HEK293 (cell line): ENCODE results near the gene MEX3C.

Source experiments
- CTCF ChIA-PET: fragments of 350-600 bp; formaldehyde crosslinking; extraction: SDS; loops from one replicate; lab custom pipeline; 2021; ENCODE audit warnings: antibody characterized with exemption; lab: Yijun Ruan, JAX
- POLR2A ChIA-PET: fragments of 300-600 bp; formaldehyde crosslinking; extraction: SDS; loops from one replicate; lab custom pipeline; 2020; ENCODE audit warnings: antibody characterized with exemption, inconsistent platforms; lab: Yijun Ruan, JAX
- H3K27ac ChIP-seq: fragments of 200-500 bp; sonication (Bioruptor generic); 2 replicates; pipeline ENCODE4 v1.5.1; 2014; ENCODE audit warnings: low read depth, low read length, control low read depth, inconsistent platforms; ENCODE audit errors: extremely low read depth
- H3K36me3 ChIP-seq, 2 experiments: fragments of 200-500 bp in 1 of 2; sonication (Bioruptor generic) in 1 of 2; 1 replicate in 1 of 2; 2 replicates in 1 of 2; pipeline ENCODE4 v1.5.1; 2014 to 2017; ENCODE audit warnings: inconsistent platforms in 2 of 2, low read length in 2 of 2; ENCODE audit not compliant: control insufficient read depth in 2 of 2, insufficient read depth in 1 of 2
- H3K4me1 ChIP-seq: fragments of 200-500 bp; sonication (Bioruptor generic); 2 replicates; pipeline ENCODE4 v1.5.1; 2014; ENCODE audit warnings: mild to moderate bottlenecking, low read length, inconsistent platforms; ENCODE audit not compliant: control insufficient read depth, insufficient read depth
- H3K4me3 ChIP-seq: 2 replicates; pipeline ENCODE4 v1.5.1; 2011; ENCODE audit warnings: low read depth, mild to moderate bottlenecking, control low read depth, low read length, moderate library complexity
- H3K9me3 ChIP-seq: fragments of 200-500 bp; sonication (Bioruptor generic); 2 replicates; pipeline ENCODE4 v1.5.1; 2014; ENCODE audit warnings: low read depth, low read length, inconsistent platforms; ENCODE audit not compliant: control insufficient read depth, insufficient read depth
- EGR2 ChIP-seq: fragments of 450-650 bp; formaldehyde crosslinking; IDR thresholded peaks from 2 replicates; pipeline ENCODE4 v1.5.1; 2016; ENCODE audit warnings: low read depth, missing biosample characterization, missing genetic modification characterization
- ZFHX2 ChIP-seq: fragments of 450-650 bp; formaldehyde crosslinking; conservative IDR thresholded peaks from 2 replicates; pipeline ENCODE4 v1.5.1; 2016; ENCODE audit warnings: missing biosample characterization, missing genetic modification characterization
- ZNF202 ChIP-seq: fragments of 450-650 bp; formaldehyde crosslinking; IDR thresholded peaks from 2 replicates; pipeline ENCODE4 v1.5.1; 2016; ENCODE audit warnings: missing biosample characterization, missing genetic modification characterization, borderline replicate concordance
- ZNF266 ChIP-seq: fragments of 450-650 bp; formaldehyde crosslinking; IDR thresholded peaks from 2 replicates; pipeline ENCODE4 v1.5.1; 2016; ENCODE audit warnings: missing biosample characterization, missing genetic modification characterization, low read depth
- ZNF530 ChIP-seq: fragments of 450-650 bp; formaldehyde crosslinking; IDR thresholded peaks from 2 replicates; pipeline ENCODE4 v1.5.1; 2016; ENCODE audit warnings: low read depth, missing biosample characterization, missing genetic modification characterization
- ZNF548 ChIP-seq: fragments of 450-650 bp; formaldehyde crosslinking; IDR thresholded peaks from 2 replicates; pipeline ENCODE4 v1.5.1; 2016; ENCODE audit warnings: missing biosample characterization, missing genetic modification characterization
- ZNF624 ChIP-seq: fragments of 450-650 bp; formaldehyde crosslinking; IDR thresholded peaks from 2 replicates; pipeline ENCODE4 v1.5.1; 2017; ENCODE audit warnings: missing biosample characterization, missing genetic modification characterization
- ZNF777 ChIP-seq: fragments of 450-650 bp; formaldehyde crosslinking; IDR thresholded peaks from 2 replicates; pipeline ENCODE4 v1.5.1; 2017; ENCODE audit warnings: missing biosample characterization, missing genetic modification characterization, borderline replicate concordance
- ZNF830 ChIP-seq: fragments of 450-650 bp; IDR thresholded peaks from 2 replicates; pipeline ENCODE4 v1.5.0; 2018; ENCODE audit warnings: missing biosample characterization, missing genetic modification characterization, low read depth, mild to moderate bottlenecking, moderate library complexity
- ZSCAN30 ChIP-seq: fragments of 450-650 bp; IDR thresholded peaks from 2 replicates; pipeline ENCODE4 v1.5.1; 2018; ENCODE audit warnings: missing biosample characterization, mild to moderate bottlenecking, missing genetic modification characterization, moderate library complexity
- TF ChIP-seq, protein P1 (sequence below): fragments of 450-650 bp; formaldehyde crosslinking; IDR thresholded peaks from 2 replicates; pipeline ENCODE4 v1.5.1; 2016; ENCODE audit warnings: missing biosample characterization, missing genetic modification characterization
- TF ChIP-seq, protein P2 (sequence below): fragments of 450-650 bp; formaldehyde crosslinking; IDR thresholded peaks from 2 replicates; pipeline ENCODE4 v1.5.1; 2016; ENCODE audit warnings: missing biosample characterization, missing genetic modification characterization
- TF ChIP-seq, protein P3 (sequence below): fragments of 450-650 bp; formaldehyde crosslinking; IDR thresholded peaks from 2 replicates; pipeline ENCODE4 v1.5.1; 2016; ENCODE audit warnings: missing biosample characterization, missing genetic modification characterization
- TF ChIP-seq, protein P4 (sequence below): fragments of 450-650 bp; formaldehyde crosslinking; IDR thresholded peaks from 2 replicates; pipeline ENCODE4 v1.5.1; 2016; ENCODE audit warnings: missing biosample characterization, missing genetic modification characterization

MEX3C gene

DNA sequence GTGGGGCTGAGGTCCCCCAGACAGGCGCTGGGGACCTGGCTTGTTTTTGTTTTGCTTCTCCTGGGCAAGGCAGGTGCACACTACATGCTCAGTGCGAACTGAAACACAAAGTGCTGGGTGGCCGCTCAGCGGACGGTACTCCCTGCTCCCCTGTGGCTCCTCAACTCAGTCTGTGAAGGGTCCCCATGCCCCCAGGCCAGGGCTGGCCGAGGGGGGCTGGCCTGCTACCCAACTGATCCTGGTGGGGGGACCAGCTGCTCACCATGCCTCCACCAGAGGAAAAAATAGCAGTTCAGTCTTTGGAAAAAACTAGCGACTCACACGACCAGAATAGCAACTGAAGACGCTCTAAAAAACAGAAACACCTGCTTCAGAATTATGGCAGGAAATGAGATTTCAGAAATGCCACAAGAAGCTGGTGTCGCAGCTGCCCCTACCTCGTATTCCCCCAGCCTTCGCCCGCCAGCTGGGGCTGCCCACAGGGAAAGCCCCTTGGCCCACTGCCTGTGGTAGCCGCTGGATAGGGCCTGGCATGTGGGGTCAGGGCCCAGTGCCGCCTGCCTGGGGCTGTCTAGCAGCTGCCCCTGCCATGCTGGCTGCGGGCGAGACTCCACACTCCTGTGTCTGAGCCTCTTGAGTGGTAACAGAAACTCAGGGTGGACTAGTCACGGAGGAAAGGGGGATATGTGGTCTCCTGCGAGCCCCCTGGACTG is 43.7 kb downstream of the MEX3C start:
- no peaks in the 10 kb centered on the region for H3K9me3 ChIP-seq
- CTCF ChIA-PET = no interaction called here
- no peak for TF ChIP-seq ZNF530
- TF ChIP-seq ZFHX2 (tag by site-specific recombination) = no peak
- no peak for TF ChIP-seq ZNF624 (tag by site-specific recombination)
- no peak for TF ChIP-seq ZNF830
- TF ChIP-seq, protein P1, sequence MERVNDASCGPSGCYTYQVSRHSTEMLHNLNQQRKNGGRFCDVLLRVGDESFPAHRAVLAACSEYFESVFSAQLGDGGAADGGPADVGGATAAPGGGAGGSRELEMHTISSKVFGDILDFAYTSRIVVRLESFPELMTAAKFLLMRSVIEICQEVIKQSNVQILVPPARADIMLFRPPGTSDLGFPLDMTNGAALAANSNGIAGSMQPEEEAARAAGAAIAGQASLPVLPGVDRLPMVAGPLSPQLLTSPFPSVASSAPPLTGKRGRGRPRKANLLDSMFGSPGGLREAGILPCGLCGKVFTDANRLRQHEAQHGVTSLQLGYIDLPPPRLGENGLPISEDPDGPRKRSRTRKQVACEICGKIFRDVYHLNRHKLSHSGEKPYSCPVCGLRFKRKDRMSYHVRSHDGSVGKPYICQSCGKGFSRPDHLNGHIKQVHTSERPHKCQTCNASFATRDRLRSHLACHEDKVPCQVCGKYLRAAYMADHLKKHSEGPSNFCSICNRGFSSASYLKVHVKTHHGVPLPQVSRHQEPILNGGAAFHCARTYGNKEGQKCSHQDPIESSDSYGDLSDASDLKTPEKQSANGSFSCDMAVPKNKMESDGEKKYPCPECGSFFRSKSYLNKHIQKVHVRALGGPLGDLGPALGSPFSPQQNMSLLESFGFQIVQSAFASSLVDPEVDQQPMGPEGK (tag by site-specific recombination) = no peak
- H3K27ac ChIP-seq = no peak overlapping the region
- POLR2A ChIA-PET = no interaction called here
- no peaks in the 10 kb centered on the region for H3K36me3 ChIP-seq
- H3K4me1 ChIP-seq = no peaks in the 10 kb centered on the region
- H3K4me3 ChIP-seq = no peak overlapping the region

DNA sequence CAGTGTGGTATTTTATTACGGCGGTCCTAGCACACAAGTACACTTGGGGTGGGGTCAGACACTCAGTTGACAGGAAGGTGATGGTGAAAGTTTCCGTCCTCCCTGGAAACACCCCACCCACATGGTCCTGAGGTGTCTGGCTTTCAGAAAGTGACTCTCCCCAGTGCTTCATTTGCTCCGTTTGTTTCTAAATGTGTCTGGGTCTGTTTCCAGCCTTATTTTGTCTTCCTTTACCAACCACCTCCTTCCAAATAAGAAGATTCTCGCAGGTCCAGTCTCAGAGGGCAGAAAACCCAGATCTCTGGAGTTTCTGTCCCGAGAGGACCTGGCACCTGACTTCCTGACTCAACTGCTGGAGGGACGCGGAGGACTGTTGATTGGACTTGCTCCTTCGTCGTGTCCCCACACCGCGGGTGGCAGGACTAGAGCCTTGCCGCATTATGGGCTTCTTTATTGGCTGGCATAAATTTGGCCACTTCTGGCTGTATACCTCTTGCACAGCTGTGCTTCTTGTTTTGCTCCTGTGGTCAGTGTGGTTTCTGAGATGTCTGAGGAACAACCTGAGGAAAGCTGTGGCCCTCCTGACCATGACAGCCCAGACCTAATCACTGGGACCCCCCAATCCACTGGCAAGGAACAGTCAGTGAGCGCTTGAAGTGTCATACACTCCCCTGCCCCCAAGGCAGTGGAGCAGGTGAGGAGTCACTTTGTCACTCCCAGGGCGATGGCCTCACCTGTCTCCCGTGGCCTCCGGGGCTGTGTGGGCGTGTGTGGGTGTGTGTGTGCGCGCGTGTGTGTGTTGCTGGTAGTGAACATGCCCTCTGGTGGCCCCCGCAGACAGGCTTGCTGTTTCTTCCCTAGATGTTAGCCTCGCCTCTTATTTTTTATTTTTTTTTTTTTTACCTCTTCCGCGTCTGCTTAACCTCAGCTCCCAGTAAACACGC is 45.6 kb downstream of the MEX3C start:
- H3K27ac ChIP-seq = no peak overlapping the region
- H3K4me3 ChIP-seq = no peak overlapping the region
- POLR2A ChIA-PET = no interaction called here
- no peaks in the 10 kb centered on the region for H3K4me1 ChIP-seq
- TF ChIP-seq ZNF202 (tag by site-specific recombination) = no peak
- TF ChIP-seq ZNF777 = no peak
- peak; percentile 37; the same call in 1 of the 2 replicates for TF ChIP-seq ZFHX2 (tag by site-specific recombination)
- TF ChIP-seq EGR2 (tag by site-specific recombination) = peak; percentile 50
- TF ChIP-seq, all 188 proteins: peak for 2
- Histone ChIP-seq H3K36me3 (no peaks in the 10 kb centered on the region), H3K9me3 (no peaks in the 10 kb centered on the region)
- CTCF ChIA-PET = no interaction called here

DNA sequence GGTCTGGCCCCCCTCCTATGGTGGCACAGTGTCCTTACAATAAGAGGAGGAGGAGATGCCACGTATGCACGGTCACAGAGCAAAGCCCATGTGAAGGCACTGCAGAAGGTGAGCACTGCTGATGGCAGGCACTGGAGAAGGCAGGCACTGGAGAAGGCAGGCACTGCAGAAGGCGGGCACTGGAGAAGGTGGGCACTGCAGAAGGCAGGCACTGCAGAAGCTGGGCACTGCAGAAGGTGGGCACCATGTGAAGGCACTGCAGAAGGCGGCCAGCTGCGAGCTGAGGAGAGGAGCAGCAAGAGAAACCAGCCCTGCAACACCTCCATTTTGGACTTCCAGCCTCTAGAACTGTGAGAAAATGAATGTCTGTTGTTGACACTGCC is 46.3 kb downstream of the MEX3C start:
- no peak for TF ChIP-seq ZNF266 (tag by site-specific recombination)
- TF ChIP-seq, protein P2, sequence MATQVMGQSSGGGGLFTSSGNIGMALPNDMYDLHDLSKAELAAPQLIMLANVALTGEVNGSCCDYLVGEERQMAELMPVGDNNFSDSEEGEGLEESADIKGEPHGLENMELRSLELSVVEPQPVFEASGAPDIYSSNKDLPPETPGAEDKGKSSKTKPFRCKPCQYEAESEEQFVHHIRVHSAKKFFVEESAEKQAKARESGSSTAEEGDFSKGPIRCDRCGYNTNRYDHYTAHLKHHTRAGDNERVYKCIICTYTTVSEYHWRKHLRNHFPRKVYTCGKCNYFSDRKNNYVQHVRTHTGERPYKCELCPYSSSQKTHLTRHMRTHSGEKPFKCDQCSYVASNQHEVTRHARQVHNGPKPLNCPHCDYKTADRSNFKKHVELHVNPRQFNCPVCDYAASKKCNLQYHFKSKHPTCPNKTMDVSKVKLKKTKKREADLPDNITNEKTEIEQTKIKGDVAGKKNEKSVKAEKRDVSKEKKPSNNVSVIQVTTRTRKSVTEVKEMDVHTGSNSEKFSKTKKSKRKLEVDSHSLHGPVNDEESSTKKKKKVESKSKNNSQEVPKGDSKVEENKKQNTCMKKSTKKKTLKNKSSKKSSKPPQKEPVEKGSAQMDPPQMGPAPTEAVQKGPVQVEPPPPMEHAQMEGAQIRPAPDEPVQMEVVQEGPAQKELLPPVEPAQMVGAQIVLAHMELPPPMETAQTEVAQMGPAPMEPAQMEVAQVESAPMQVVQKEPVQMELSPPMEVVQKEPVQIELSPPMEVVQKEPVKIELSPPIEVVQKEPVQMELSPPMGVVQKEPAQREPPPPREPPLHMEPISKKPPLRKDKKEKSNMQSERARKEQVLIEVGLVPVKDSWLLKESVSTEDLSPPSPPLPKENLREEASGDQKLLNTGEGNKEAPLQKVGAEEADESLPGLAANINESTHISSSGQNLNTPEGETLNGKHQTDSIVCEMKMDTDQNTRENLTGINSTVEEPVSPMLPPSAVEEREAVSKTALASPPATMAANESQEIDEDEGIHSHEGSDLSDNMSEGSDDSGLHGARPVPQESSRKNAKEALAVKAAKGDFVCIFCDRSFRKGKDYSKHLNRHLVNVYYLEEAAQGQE (tag by site-specific recombination) = no peak
- TF ChIP-seq, protein P3, sequence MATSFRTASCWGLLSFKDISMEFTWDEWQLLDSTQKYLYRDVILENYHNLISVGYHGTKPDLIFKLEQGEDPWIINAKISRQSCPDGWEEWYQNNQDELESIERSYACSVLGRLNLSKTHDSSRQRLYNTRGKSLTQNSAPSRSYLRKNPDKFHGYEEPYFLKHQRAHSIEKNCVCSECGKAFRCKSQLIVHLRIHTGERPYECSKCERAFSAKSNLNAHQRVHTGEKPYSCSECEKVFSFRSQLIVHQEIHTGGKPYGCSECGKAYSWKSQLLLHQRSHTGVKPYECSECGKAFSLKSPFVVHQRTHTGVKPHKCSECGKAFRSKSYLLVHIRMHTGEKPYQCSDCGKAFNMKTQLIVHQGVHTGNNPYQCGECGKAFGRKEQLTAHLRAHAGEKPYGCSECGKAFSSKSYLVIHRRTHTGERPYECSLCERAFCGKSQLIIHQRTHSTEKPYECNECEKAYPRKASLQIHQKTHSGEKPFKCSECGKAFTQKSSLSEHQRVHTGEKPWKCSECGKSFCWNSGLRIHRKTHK (tag by site-specific recombination) = no peak
- peak; percentile 81 for TF ChIP-seq ZNF548 (tag by site-specific recombination)
- no peak for TF ChIP-seq ZSCAN30 (tag by site-specific recombination)
- TF ChIP-seq, protein P4, sequence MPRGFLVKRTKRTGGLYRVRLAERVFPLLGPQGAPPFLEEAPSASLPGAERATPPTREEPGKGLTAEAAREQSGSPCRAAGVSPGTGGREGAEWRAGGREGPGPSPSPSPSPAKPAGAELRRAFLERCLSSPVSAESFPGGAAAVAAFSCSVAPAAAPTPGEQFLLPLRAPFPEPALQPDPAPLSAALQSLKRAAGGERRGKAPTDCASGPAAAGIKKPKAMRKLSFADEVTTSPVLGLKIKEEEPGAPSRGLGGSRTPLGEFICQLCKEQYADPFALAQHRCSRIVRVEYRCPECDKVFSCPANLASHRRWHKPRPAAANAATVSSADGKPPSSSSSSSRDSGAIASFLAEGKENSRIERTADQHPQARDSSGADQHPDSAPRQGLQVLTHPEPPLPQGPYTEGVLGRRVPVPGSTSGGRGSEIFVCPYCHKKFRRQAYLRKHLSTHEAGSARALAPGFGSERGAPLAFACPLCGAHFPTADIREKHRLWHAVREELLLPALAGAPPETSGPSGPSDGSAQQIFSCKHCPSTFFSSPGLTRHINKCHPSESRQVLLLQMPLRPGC (tag by site-specific recombination) = no peak
- Histone ChIP-seq H3K4me3 (no peak overlapping the region), H3K27ac (no peak overlapping the region), H3K9me3 (no peaks in the 10 kb centered on the region), H3K4me1 (no peaks in the 10 kb centered on the region), H3K36me3 (no peaks in the 10 kb centered on the region)
- ChIA-PET POLR2A (no interaction called here), CTCF (no interaction called here)
